ENCODE data around the gene PLXDC2. TPM values are rescaled to one million over a fixed set of nuclear protein-coding genes. Genes with fewer than 3 reads are reported as not detected.

Gene PLXDC2
- polyA plus RNA-seq, 1 of the 3 experiments (the other 2 are of a cell fraction): 2.5 TPM

- H3K79me2 ChIP-seq (ENCODE audit: insufficient read depth): no peaks in the 10 kb centered on the region
- H2AFZ ChIP-seq (ENCODE audit: low read depth): no peak overlapping the region
- no peak for DNase-seq
- H3F3A ChIP-seq (replicated peaks; ENCODE audit: insufficient read depth): no peaks in the 10 kb centered on the region
- no peak overlapping the region for H3K4me2 ChIP-seq
- H3K36me3 ChIP-seq (replicated peaks in 1 of 2; ENCODE audit: control insufficient read depth in 1 of 2, insufficient read depth in 2 of 2, low read length in 1 of 2): no peaks in the 10 kb centered on the region
- H3K9ac ChIP-seq: no peak overlapping the region
- no peaks in the 10 kb centered on the region for H3K27me3 ChIP-seq (ENCODE audit: insufficient read depth)
- H3K9me2 ChIP-seq: no peaks in the 10 kb centered on the region
- H3K4me1 ChIP-seq (ENCODE audit: control insufficient read depth in 1 of 2, insufficient read depth in 2 of 2, low read depth in 1 of 2, low read length in 1 of 2): no peaks in the 10 kb centered on the region
- H3K4me3 ChIP-seq (ENCODE audit: low read depth in 2 of 2, low read length in 1 of 2): no peak overlapping the region
- 57% methylated on average over 2 of the region's 2 CpGs for WGBS (ENCODE audit: low lambda C conversion rate)
- no peak overlapping the region for H3K27ac ChIP-seq (ENCODE audit: low read depth in 2 of 2, low read length in 1 of 2)
- POLR2A ChIA-PET: no interaction called here
- TF ChIP-seq YY1 (IDR thresholded peaks at IDR 0.05; ENCODE audit: low read depth) (no peak), FOXM1 (IDR thresholded peaks at IDR 0.05; ENCODE audit: low read depth) (no peak), RXRA (IDR thresholded peaks at IDR 0.05; ENCODE audit: borderline replicate concordance, low read depth) (no peak), RFX5 (IDR thresholded peaks at IDR 0.05; ENCODE audit: low read length) (no peak), SIN3A (IDR thresholded peaks at IDR 0.05; ENCODE audit: borderline replicate concordance, low read depth, low read length) (no peak), TAF1 (IDR thresholded peaks at IDR 0.05; ENCODE audit: borderline replicate concordance, low read depth, low read length) (no peak), EP300 (IDR thresholded peaks at IDR 0.05; ENCODE audit: borderline replicate concordance in 1 of 2, low read depth in 1 of 2, low read length in 1 of 2) (no peak), PBX3 (IDR thresholded peaks at IDR 0.05) (no peak), NRF1 (IDR thresholded peaks at IDR 0.05; ENCODE audit: low read depth, low read length) (no peak), RAD21 (IDR thresholded peaks at IDR 0.05; ENCODE audit: low read length) (no peak), USF2 (IDR thresholded peaks at IDR 0.05; ENCODE audit: borderline replicate concordance, low read depth, low read length) (no peak), ZBTB33 (IDR thresholded peaks at IDR 0.05; ENCODE audit: borderline replicate concordance, low read depth) (no peak), GATA2 (CRISPR knock-in tag; IDR thresholded peaks at IDR 0.05) (no peak), SMC3 (IDR thresholded peaks at IDR 0.05; ENCODE audit: low read depth, low read length) (no peak), NFIC (IDR thresholded peaks at IDR 0.05; ENCODE audit: borderline replicate concordance) (no peak), USF1 (IDR thresholded peaks at IDR 0.05; ENCODE audit: borderline replicate concordance, low read depth) (no peak), RCOR1 (IDR thresholded peaks at IDR 0.05; ENCODE audit: low read length) (no peak)
- H3K9me3 ChIP-seq: no peaks in the 10 kb centered on the region; the same call in 1 of the 2 replicates
- CTCF ChIA-PET: no interaction called here
- H4K20me1 ChIP-seq (ENCODE audit: insufficient read depth): no peaks in the 10 kb centered on the region
Observed at GRCh38 chr10:20128811-20129210, 312.6 kb downstream of the PLXDC2 start.

Data from SK-N-SH (cell line).